Liver (tissue), 9 donors: Measurements from ENCODE around the gene HOXA7. TPM values are rescaled to one million over a fixed set of nuclear protein-coding genes. Genes with fewer than 3 reads are reported as not detected.
A peak's percentile ranks its signal among the peaks of the same experiment; 100 is the strongest.

Experiments used
- DNase-seq: peaks from one replicate; pipeline ENCODE4 v3.0.0-alpha.2; 2017; ENCODE audit warnings: low spot score
- H3K27ac ChIP-seq, 2 donors: one replicate each; pipeline ENCODE4 v1.7.0; 2013; ENCODE audit warnings: inconsistent platforms in 2 of 2, low read length in 2 of 2, control low read depth in 1 of 2, low read depth in 1 of 2, mild to moderate bottlenecking in 1 of 2
- H3K27me3 ChIP-seq, 4 donors: one replicate each; pipeline versions ENCODE4 v1.6.1 to v1.7.0; 2013; ENCODE audit warnings: low read length in 3 of 4, inconsistent platforms in 1 of 4, mild to moderate bottlenecking in 1 of 4, moderate library complexity in 1 of 4; ENCODE audit not compliant: control insufficient read depth in 4 of 4, insufficient read depth in 4 of 4
- H3K36me3 ChIP-seq, 4 donors: one replicate each; pipeline versions ENCODE4 v1.6.1 to v1.7.0; 2013; ENCODE audit warnings: low read length in 3 of 4, mild to moderate bottlenecking in 3 of 4, low read depth in 1 of 4, moderate library complexity in 1 of 4; ENCODE audit not compliant: control insufficient read depth in 4 of 4, insufficient read depth in 3 of 4
- H3K4me1 ChIP-seq, 4 donors: one replicate each; pipeline versions ENCODE4 v1.6.1 to v1.7.0; 2013; ENCODE audit warnings: low read length in 3 of 4, mild to moderate bottlenecking in 3 of 4, moderate library complexity in 1 of 4; ENCODE audit not compliant: control insufficient read depth in 4 of 4, insufficient read depth in 4 of 4
- H3K4me3 ChIP-seq, 3 donors: one replicate each; pipeline versions ENCODE4 v1.6.1 to v1.7.0; 2013; ENCODE audit warnings: low read length in 3 of 3, control low read depth in 1 of 3, low read depth in 1 of 3, mild to moderate bottlenecking in 1 of 3
- H3K9ac ChIP-seq, 2 donors: one replicate each; pipeline ENCODE4 v1.7.0; 2013; ENCODE audit warnings: low read length in 2 of 2, mild to moderate bottlenecking in 2 of 2, moderate library complexity in 2 of 2, control low read depth in 1 of 2, low read depth in 1 of 2
- H3K9me3 ChIP-seq, 4 donors: one replicate each; pipeline versions ENCODE4 v1.6.1 to v1.7.0; 2013; ENCODE audit warnings: low read length in 3 of 4; ENCODE audit not compliant: control insufficient read depth in 4 of 4
- GABPA ChIP-seq, 2 donors: IDR thresholded peaks in 1 of 2; conservative IDR thresholded peaks in 1 of 2; 2 replicates each; pipeline ENCODE4 v1.6.1; 2016; ENCODE audit warnings: antibody characterized with exemption in 2 of 2, mild to moderate bottlenecking in 1 of 2, moderate library complexity in 1 of 2
- HNF4G ChIP-seq: IDR thresholded peaks from 2 replicates; pipeline ENCODE4 v1.6.1; 2016; ENCODE audit warnings: antibody characterized with exemption
- JUND ChIP-seq, 2 donors: IDR thresholded peaks; 2 replicates each; pipeline ENCODE4 v1.6.1; 2016; ENCODE audit warnings: antibody characterized with exemption in 2 of 2
- NR2F2 ChIP-seq: IDR thresholded peaks from 2 replicates; pipeline ENCODE4 v1.6.1; 2016; ENCODE audit warnings: antibody characterized with exemption
- RAD21 ChIP-seq, 2 donors: IDR thresholded peaks; 2 replicates each; pipeline ENCODE4 v1.6.1; 2016; ENCODE audit warnings: antibody characterized with exemption in 2 of 2, mild to moderate bottlenecking in 2 of 2
- RXRA ChIP-seq, 2 donors: IDR thresholded peaks; 2 replicates each; pipeline ENCODE4 v1.6.1; 2017 to 2018; ENCODE audit warnings: antibody characterized with exemption in 2 of 2, mild to moderate bottlenecking in 1 of 2
- SP1 ChIP-seq: IDR thresholded peaks from 2 replicates; pipeline ENCODE4 v1.6.1; 2018; ENCODE audit warnings: antibody characterized with exemption, mild to moderate bottlenecking
- YY1 ChIP-seq: IDR thresholded peaks from 2 replicates; pipeline ENCODE4 v1.6.1; 2016; ENCODE audit warnings: antibody characterized with exemption, mild to moderate bottlenecking
- WGBS: extraction: QIAGEN DNeasy Blood & Tissue Kit; methylation state at CpG from one replicate; pipeline ENCODE4 v1.1.7; 2013; 5-methylcytosine and 5-hydroxymethylcytosine counted together
- polyA plus RNA-seq, 2 donors: library from polyadenylated mRNA; stranded (reverse) in 1 of 2; unstranded in 1 of 2; fragments of 200-250 nt in 1 of 2; fragments of >200 nt in 1 of 2; fragmentation: Nextera tagmentation in 1 of 2; extraction: Ambion mirVana in 1 of 2; gene quantifications; one replicate each; pipeline versions ENCODE4 v1.2.1 to v1.2.3, GENCODE V29; 2013 to 2015
- total RNA-seq, 2 donors: library from RNA; depleted of rRNA; stranded (reverse); fragments of >200 nt; gene quantifications; one replicate each; pipeline ENCODE4 v1.2.3, GENCODE V29; 2014
- TF ChIP-seq, protein P1 (sequence below): fragments of 150-350 bp; IDR thresholded peaks from 2 replicates; pipeline ENCODE4 v1.5.1; 2017; ENCODE audit warnings: improper control_type of control experiment, low read depth, low read length; ENCODE audit not compliant: missing input control
- TF ChIP-seq, protein P2 (sequence below): IDR thresholded peaks from 2 replicates; pipeline ENCODE4 v1.6.1; 2016; ENCODE audit warnings: antibody characterized with exemption, mild to moderate bottlenecking
- TF ChIP-seq, protein P3 (sequence below): IDR thresholded peaks from 2 replicates; pipeline ENCODE4 v1.6.1; 2016; ENCODE audit warnings: antibody characterized with exemption
- donor health status: healthy.
- donor health status: healthy.
- donor health status: healthy.
- donor health status: healthy.
- donor health status: healthy.

HOXA7 gene
- total and polyA plus RNA-seq, 4 donors: under 0.01 to 0.05 TPM; not detected in 2

DNA sequence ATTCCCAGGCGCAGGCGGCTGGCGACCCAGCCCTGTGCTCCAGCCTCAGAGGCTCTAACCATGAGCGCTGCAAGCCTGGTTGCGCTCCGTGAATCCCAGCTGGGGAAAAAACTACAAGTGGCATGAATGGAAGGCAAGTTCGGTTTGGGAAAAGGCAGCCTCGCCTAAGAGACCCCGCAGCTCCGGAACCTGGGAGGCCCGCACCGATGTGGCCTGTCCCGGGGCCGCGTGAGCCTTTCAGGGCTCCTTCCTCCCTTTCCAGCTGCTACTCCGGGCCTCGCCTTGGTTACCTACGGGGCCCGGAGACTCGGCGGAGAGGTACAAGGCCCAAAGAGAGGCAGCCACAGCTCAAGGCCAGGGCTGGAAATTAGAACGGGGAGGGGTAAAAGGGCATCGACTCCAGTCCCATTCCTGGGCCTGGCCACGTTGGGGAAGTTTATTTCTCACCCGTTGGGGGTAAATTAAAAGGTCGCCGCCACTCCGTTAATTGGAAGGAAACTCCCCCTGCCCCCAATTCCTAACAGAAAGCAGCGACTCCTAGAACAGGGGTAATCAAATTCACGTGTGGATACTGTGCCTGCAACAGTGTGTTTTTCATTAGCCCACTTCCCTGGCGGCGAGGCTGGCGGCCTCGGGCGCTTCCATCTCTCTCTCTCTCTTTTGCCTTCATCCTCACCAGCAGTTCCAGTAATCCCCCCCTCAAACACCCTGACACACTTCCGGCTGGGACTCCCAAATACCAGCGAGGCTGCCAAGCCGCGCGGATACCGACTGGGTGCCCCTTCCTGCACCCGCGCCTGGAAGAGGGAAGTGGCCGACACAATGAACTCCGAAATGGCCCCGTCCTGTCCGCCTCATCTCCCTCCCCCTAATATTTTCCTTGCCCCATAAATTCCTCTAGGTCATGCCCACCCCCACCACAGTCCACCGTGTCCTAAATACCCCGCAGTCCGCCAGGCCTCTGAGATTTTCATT is 10.3 kb upstream of the HOXA7 start:
- Histone ChIP-seq H3K4me3 (no peak overlapping the region), H3K27me3 (peaks cover 8 to 56% (median 21%) of the 10 kb centered on the region in 4 donors), H3K27ac (no peak overlapping the region), H3K9ac (no peak overlapping the region), H3K4me1 (peaks cover 0 to 13% (median 3%) of the 10 kb centered on the region in 4 donors), H3K36me3 (no peaks in the 10 kb centered on the region), H3K9me3 (peaks cover 0 to 10% (median under 1%) of the 10 kb centered on the region in 4 donors)
- 7% methylated on average over 50 of the region's 50 CpGs for WGBS
- no peak for DNase-seq
- TF ChIP-seq YY1: no peak
- TF ChIP-seq RXRA (IDR thresholded peaks at IDR 0.05): no peak
- TF ChIP-seq GABPA (IDR thresholded peaks at IDR 0.05 in 1 of 2, conservative IDR thresholded peaks at IDR 0.05 in 1 of 2): no peak
- no peak for TF ChIP-seq RAD21 (IDR thresholded peaks at IDR 0.05)
- TF ChIP-seq, protein P1, sequence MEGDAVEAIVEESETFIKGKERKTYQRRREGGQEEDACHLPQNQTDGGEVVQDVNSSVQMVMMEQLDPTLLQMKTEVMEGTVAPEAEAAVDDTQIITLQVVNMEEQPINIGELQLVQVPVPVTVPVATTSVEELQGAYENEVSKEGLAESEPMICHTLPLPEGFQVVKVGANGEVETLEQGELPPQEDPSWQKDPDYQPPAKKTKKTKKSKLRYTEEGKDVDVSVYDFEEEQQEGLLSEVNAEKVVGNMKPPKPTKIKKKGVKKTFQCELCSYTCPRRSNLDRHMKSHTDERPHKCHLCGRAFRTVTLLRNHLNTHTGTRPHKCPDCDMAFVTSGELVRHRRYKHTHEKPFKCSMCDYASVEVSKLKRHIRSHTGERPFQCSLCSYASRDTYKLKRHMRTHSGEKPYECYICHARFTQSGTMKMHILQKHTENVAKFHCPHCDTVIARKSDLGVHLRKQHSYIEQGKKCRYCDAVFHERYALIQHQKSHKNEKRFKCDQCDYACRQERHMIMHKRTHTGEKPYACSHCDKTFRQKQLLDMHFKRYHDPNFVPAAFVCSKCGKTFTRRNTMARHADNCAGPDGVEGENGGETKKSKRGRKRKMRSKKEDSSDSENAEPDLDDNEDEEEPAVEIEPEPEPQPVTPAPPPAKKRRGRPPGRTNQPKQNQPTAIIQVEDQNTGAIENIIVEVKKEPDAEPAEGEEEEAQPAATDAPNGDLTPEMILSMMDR: no peak
- TF ChIP-seq JUND (IDR thresholded peaks at IDR 0.05): no peak
- TF ChIP-seq NR2F2: no peak
- TF ChIP-seq, protein P2, sequence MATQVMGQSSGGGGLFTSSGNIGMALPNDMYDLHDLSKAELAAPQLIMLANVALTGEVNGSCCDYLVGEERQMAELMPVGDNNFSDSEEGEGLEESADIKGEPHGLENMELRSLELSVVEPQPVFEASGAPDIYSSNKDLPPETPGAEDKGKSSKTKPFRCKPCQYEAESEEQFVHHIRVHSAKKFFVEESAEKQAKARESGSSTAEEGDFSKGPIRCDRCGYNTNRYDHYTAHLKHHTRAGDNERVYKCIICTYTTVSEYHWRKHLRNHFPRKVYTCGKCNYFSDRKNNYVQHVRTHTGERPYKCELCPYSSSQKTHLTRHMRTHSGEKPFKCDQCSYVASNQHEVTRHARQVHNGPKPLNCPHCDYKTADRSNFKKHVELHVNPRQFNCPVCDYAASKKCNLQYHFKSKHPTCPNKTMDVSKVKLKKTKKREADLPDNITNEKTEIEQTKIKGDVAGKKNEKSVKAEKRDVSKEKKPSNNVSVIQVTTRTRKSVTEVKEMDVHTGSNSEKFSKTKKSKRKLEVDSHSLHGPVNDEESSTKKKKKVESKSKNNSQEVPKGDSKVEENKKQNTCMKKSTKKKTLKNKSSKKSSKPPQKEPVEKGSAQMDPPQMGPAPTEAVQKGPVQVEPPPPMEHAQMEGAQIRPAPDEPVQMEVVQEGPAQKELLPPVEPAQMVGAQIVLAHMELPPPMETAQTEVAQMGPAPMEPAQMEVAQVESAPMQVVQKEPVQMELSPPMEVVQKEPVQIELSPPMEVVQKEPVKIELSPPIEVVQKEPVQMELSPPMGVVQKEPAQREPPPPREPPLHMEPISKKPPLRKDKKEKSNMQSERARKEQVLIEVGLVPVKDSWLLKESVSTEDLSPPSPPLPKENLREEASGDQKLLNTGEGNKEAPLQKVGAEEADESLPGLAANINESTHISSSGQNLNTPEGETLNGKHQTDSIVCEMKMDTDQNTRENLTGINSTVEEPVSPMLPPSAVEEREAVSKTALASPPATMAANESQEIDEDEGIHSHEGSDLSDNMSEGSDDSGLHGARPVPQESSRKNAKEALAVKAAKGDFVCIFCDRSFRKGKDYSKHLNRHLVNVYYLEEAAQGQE: no peak
- no peak for TF ChIP-seq HNF4G
- TF ChIP-seq, protein P3, sequence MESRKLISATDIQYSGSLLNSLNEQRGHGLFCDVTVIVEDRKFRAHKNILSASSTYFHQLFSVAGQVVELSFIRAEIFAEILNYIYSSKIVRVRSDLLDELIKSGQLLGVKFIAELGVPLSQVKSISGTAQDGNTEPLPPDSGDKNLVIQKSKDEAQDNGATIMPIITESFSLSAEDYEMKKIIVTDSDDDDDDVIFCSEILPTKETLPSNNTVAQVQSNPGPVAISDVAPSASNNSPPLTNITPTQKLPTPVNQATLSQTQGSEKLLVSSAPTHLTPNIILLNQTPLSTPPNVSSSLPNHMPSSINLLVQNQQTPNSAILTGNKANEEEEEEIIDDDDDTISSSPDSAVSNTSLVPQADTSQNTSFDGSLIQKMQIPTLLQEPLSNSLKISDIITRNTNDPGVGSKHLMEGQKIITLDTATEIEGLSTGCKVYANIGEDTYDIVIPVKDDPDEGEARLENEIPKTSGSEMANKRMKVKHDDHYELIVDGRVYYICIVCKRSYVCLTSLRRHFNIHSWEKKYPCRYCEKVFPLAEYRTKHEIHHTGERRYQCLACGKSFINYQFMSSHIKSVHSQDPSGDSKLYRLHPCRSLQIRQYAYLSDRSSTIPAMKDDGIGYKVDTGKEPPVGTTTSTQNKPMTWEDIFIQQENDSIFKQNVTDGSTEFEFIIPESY: no peak

DNA sequence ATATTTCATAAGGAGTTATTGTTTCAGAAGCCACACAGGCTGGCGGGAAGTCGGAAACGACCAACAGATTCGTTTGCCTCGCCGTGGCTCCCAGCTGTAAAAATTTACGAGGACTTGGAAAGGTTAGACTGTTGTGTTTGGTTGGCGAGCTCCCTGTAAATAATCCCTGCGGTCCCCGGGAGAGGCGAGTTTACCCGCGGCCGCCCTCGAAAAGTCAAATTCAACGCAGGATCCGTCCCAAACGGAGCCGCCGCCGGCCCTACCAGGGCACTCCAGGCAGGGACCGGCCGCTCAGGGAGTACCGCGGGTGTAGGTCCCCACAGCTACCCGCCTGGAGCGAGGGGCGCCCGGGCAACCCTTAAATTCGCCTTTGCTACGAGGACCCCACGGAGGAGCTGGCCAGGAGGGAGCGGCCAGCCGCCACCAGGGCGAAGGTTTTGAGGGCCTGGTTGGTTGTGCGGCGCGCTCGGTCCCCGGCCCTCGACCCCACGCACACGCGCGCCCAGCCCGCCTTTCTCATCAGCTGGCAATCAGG is 9.6 kb upstream of the HOXA7 start:
- WGBS: 8% methylated on average over 46 of the region's 46 CpGs
- no peak for TF ChIP-seq SP1
- Histone ChIP-seq H3K4me1 (peaks cover 2 to 15% (median 3%) of the 10 kb centered on the region in 4 donors), H3K9me3 (peaks cover 0 to 10% (median under 1%) of the 10 kb centered on the region in 4 donors), H3K4me3 (peak overlapping the region in 1 of 3 donors; percentile 9), H3K27me3 (peaks cover 9 to 58% (median 21%) of the 10 kb centered on the region in 4 donors), H3K36me3 (no peaks in the 10 kb centered on the region), H3K9ac (no peak overlapping the region), H3K27ac (no peak overlapping the region)
- DNase-seq: no peak
